WI38 (cell line): ENCODE results near the gene CNTD1.

Experiments used
- H3K4me3 ChIP-seq: 2 replicates; pipeline ENCODE4 v1.5.1; 2011; ENCODE audit warnings: low read depth, mild to moderate bottlenecking, control low read depth, low read length
- CTCF ChIP-seq: IDR thresholded peaks from 2 replicates; pipeline ENCODE4 v1.5.1; 2012; ENCODE audit warnings: low read depth, mild to moderate bottlenecking, control low read depth, low read length

CNTD1 gene

GRCh38 chr17:42798383-42799380 lies at the start of gene CNTD1, which contains the start of gene COA3:
CNTD1 (plus strand) TSS chr17:42798861; CDS start chr17:42799068, 207 bp downstream.
COA3 (minus strand) TSS chr17:42798704; CDS start chr17:42798681, 23 bp downstream.
- H3K4me3 ChIP-seq = peak within 1 kb of the TSS; percentile 90
- TF ChIP-seq CTCF = no peak

GRCh38 chr17:42748908-42749798 lies 49.5 kb upstream of the CNTD1 start:
- TF ChIP-seq CTCF = no peak
- no peak overlapping the region for H3K4me3 ChIP-seq

- no peak for TF ChIP-seq CTCF
- no peak overlapping the region for H3K4me3 ChIP-seq
Measured at GRCh38 chr17:42750739-42751344, 47.8 kb upstream of the CNTD1 start.

GRCh38 chr17:42751628-42752027 lies 47.0 kb upstream of the CNTD1 start:
- TF ChIP-seq CTCF = no peak
- H3K4me3 ChIP-seq = no peak overlapping the region

- no peak overlapping the region for H3K4me3 ChIP-seq
- TF ChIP-seq CTCF = no peak
Measured at GRCh38 chr17:42754782-42755181, 43.9 kb upstream of the CNTD1 start.

GRCh38 chr17:42759982-42760651 lies 38.5 kb upstream of the CNTD1 start:
- no peak for TF ChIP-seq CTCF
- no peak overlapping the region for H3K4me3 ChIP-seq
